HepG2 (cell line): ENCODE data around the gene XXYLT1. TPM values are rescaled to one million over a fixed set of nuclear protein-coding genes. Genes with fewer than 3 reads are reported as not detected.
A peak's percentile ranks its signal among the peaks of the same experiment; 100 is the strongest.

Experiments used
- FOXA3 ChIP-seq: IDR thresholded peaks from 2 replicates; pipeline ENCODE4 v1.6.1; 2016; ENCODE audit warnings: missing genetic modification reagents, missing compliant biosample characterization
- HOXD1 ChIP-seq: sonication (generic); formaldehyde crosslinking; IDR thresholded peaks from 2 replicates; pipeline ENCODE4 v1.5.0; 2020; ENCODE audit warnings: missing genetic modification reagents
- KLF15 ChIP-seq: sonication (generic); formaldehyde crosslinking; IDR thresholded peaks from 2 replicates; pipeline ENCODE4 v1.8.1; 2023; ENCODE audit warnings: borderline replicate concordance, mild to moderate bottlenecking, inconsistent platforms, missing genetic modification reagents, mixed read lengths
- MIER3 ChIP-seq: IDR thresholded peaks from 2 replicates; pipeline ENCODE4 v1.6.1; 2016; ENCODE audit warnings: missing compliant biosample characterization, borderline replicate concordance
- NBN ChIP-seq: fragments of 450-650 bp; conservative IDR thresholded peaks from 2 replicates; pipeline ENCODE4 v1.6.1; 2017
- RXRA ChIP-seq: sonication (generic); formaldehyde crosslinking; IDR thresholded peaks from 2 replicates; pipeline ENCODE4 v1.5.1; 2020; ENCODE audit warnings: missing genetic modification reagents
- ZNF205 ChIP-seq: IDR thresholded peaks from 2 replicates; pipeline ENCODE4 v1.6.1; 2018; ENCODE audit warnings: missing biosample characterization, missing genetic modification reagents
- ZNF282 ChIP-seq: fragments of 450-650 bp; IDR thresholded peaks from 2 replicates; pipeline ENCODE4 v1.6.1; 2018; ENCODE audit not compliant: partially characterized antibody
- ZNF720 ChIP-seq: sonication (generic); formaldehyde crosslinking; IDR thresholded peaks from 2 replicates; pipeline ENCODE4 v1.4.0; 2020; ENCODE audit warnings: missing genetic modification reagents
- ZNF792 ChIP-seq: IDR thresholded peaks from 2 replicates; pipeline ENCODE4 v1.6.1; 2016
- ZSCAN25 ChIP-seq: sonication (generic); formaldehyde crosslinking; IDR thresholded peaks from 2 replicates; pipeline ENCODE4 v1.8.0; 2022; ENCODE audit warnings: mild to moderate bottlenecking, missing genetic modification reagents
- polyA plus RNA-seq, 8 experiments: library from polyadenylated mRNA; depleted of rRNA in 3 of 8; stranded (reverse) in 7 of 8; unstranded in 1 of 8; fragments of >200 nt; fragmentation: Illumina TruSeq in 4 of 8; extraction: Trizol in 4 of 8; gene quantifications; 2 replicates each; pipeline versions ENCODE4 v1.2.1 to v1.2.3, GENCODE V29; 2011 to 2016; ENCODE audit warnings: low read depth in 4 of 8, missing spikeins in 1 of 8, mixed read lengths in 1 of 8; ENCODE audit not compliant: insufficient read depth in 1 of 8
- total RNA-seq, 5 experiments: library from RNA; depleted of rRNA; stranded (reverse); fragments of >200 nt; fragmentation: Illumina TruSeq; extraction: Trizol; gene quantifications; 2 replicates each; pipeline ENCODE4 v1.2.3, GENCODE V29; 2016; ENCODE audit warnings: low read depth in 1 of 5
- TF ChIP-seq, protein P1 (sequence below): IDR thresholded peaks from 2 replicates; pipeline ENCODE4 v1.4.0; 2020; ENCODE audit warnings: mild to moderate bottlenecking, missing genetic modification reagents
- TF ChIP-seq, protein P2 (sequence below): sonication (generic); formaldehyde crosslinking; IDR thresholded peaks from 2 replicates; pipeline ENCODE4 v1.5.1; 2020; ENCODE audit warnings: missing genetic modification reagents, mild to moderate bottlenecking, borderline replicate concordance
- TF ChIP-seq, protein P3 (sequence below): IDR thresholded peaks from 2 replicates; pipeline ENCODE4 v1.6.1; 2018; ENCODE audit warnings: missing genetic modification reagents, mild to moderate bottlenecking, missing compliant biosample characterization
- TF ChIP-seq, protein P4 (sequence below): conservative IDR thresholded peaks from 2 replicates; pipeline ENCODE4 v1.6.1; 2018; ENCODE audit warnings: missing genetic modification reagents
- TF ChIP-seq, protein P5 (sequence below): sonication (generic); formaldehyde crosslinking; IDR thresholded peaks from 2 replicates; pipeline ENCODE4 v1.4.0; 2020; ENCODE audit warnings: mild to moderate bottlenecking, missing genetic modification reagents
- TF ChIP-seq, protein P6 (sequence below): sonication (generic); formaldehyde crosslinking; IDR thresholded peaks from 2 replicates; pipeline ENCODE4 v1.8.0; 2022; ENCODE audit warnings: mild to moderate bottlenecking, missing genetic modification reagents; ENCODE audit not compliant: insufficient replicate concordance

The XXYLT1 gene
- total and polyA plus RNA-seq, 2 of the 13 experiments (the other 11 are each of a cell fraction or from before 2014, with no cell fraction given), result 17.7 to 19.0 TPM

DNA sequence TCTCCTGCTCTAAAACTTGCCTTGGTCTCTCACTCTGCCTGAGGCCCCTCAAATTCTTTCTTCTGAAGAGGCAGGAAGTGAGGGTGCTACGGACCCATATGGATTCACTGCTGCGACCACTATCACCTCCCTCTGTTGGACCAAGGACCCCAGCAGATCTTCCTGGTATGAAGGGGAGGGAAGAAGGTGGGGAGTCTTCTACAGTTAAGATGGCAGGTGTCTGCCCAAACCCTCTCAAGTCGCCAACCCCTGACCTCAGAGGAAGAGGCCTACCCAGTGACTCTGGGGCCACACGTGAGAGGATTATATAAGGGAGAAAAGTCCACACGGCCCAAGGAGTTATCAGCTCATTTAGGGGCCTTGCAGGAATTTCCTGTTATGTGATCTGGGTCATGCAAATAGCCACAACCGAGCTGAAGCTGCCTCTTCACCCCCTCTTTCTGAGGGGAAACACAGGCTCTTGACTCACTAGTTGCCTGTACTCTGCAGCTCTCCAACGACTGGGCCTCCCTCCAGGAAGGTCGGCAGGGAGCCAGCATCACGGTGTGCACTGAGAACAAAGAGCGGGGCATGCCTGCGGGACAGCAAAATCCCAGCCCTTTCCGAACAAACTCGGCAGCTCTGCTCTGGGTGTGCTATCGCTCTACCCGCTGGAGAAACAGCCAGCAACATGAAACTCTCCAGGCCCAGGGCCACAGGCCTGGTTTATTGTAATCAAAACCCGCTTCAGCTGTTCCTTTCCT is 116.0 kb downstream of the XXYLT1 start (continued):
- TF ChIP-seq, protein P1, sequence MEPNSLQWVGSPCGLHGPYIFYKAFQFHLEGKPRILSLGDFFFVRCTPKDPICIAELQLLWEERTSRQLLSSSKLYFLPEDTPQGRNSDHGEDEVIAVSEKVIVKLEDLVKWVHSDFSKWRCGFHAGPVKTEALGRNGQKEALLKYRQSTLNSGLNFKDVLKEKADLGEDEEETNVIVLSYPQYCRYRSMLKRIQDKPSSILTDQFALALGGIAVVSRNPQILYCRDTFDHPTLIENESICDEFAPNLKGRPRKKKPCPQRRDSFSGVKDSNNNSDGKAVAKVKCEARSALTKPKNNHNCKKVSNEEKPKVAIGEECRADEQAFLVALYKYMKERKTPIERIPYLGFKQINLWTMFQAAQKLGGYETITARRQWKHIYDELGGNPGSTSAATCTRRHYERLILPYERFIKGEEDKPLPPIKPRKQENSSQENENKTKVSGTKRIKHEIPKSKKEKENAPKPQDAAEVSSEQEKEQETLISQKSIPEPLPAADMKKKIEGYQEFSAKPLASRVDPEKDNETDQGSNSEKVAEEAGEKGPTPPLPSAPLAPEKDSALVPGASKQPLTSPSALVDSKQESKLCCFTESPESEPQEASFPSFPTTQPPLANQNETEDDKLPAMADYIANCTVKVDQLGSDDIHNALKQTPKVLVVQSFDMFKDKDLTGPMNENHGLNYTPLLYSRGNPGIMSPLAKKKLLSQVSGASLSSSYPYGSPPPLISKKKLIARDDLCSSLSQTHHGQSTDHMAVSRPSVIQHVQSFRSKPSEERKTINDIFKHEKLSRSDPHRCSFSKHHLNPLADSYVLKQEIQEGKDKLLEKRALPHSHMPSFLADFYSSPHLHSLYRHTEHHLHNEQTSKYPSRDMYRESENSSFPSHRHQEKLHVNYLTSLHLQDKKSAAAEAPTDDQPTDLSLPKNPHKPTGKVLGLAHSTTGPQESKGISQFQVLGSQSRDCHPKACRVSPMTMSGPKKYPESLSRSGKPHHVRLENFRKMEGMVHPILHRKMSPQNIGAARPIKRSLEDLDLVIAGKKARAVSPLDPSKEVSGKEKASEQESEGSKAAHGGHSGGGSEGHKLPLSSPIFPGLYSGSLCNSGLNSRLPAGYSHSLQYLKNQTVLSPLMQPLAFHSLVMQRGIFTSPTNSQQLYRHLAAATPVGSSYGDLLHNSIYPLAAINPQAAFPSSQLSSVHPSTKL (CRISPR knock-in tag), result peak; percentile 83
- TF ChIP-seq, protein P2, sequence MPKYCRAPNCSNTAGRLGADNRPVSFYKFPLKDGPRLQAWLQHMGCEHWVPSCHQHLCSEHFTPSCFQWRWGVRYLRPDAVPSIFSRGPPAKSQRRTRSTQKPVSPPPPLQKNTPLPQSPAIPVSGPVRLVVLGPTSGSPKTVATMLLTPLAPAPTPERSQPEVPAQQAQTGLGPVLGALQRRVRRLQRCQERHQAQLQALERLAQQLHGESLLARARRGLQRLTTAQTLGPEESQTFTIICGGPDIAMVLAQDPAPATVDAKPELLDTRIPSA, result no peak
- TF ChIP-seq, protein P3, sequence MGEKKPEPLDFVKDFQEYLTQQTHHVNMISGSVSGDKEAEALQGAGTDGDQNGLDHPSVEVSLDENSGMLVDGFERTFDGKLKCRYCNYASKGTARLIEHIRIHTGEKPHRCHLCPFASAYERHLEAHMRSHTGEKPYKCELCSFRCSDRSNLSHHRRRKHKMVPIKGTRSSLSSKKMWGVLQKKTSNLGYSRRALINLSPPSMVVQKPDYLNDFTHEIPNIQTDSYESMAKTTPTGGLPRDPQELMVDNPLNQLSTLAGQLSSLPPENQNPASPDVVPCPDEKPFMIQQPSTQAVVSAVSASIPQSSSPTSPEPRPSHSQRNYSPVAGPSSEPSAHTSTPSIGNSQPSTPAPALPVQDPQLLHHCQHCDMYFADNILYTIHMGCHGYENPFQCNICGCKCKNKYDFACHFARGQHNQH (CRISPR knock-in tag), result peak; percentile 91
- TF ChIP-seq NBN (no peak), KLF15 (CRISPR knock-in tag) (no peak), FOXA3 (peak; percentile 64), ZNF792 (CRISPR knock-in tag) (no peak; the same call in 1 of the 2 replicates), MIER3 (CRISPR knock-in tag) (peak; percentile 48; the same call in 1 of the 2 replicates), ZNF720 (CRISPR knock-in tag) (no peak), ZSCAN25 (CRISPR knock-in tag) (0 out of 2 replicates have a peak, but pooled peaks have one; percentile 45), HOXD1 (CRISPR knock-in tag) (peak; percentile 93), RXRA (CRISPR knock-in tag) (peak; percentile 83; the same call in 1 of the 2 replicates), ZNF205 (peak; percentile 41; the same call in 1 of the 2 replicates), ZNF282 (no peak)
- TF ChIP-seq, protein P4, sequence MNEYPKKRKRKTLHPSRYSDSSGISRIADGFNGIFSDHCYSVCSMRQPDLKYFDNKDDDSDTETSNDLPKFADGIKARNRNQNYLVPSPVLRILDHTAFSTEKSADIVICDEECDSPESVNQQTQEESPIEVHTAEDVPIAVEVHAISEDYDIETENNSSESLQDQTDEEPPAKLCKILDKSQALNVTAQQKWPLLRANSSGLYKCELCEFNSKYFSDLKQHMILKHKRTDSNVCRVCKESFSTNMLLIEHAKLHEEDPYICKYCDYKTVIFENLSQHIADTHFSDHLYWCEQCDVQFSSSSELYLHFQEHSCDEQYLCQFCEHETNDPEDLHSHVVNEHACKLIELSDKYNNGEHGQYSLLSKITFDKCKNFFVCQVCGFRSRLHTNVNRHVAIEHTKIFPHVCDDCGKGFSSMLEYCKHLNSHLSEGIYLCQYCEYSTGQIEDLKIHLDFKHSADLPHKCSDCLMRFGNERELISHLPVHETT (CRISPR knock-in tag), result no peak
- TF ChIP-seq, protein P5, sequence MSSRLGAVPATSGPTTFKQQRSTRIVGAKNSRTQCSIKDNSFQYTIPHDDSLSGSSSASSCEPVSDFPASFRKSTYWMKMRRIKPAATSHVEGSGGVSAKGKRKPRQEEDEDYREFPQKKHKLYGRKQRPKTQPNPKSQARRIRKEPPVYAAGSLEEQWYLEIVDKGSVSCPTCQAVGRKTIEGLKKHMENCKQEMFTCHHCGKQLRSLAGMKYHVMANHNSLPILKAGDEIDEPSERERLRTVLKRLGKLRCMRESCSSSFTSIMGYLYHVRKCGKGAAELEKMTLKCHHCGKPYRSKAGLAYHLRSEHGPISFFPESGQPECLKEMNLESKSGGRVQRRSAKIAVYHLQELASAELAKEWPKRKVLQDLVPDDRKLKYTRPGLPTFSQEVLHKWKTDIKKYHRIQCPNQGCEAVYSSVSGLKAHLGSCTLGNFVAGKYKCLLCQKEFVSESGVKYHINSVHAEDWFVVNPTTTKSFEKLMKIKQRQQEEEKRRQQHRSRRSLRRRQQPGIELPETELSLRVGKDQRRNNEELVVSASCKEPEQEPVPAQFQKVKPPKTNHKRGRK (CRISPR knock-in tag), result 0 out of 2 replicates have a peak, but pooled peaks have one; percentile 18
- TF ChIP-seq, protein P6, sequence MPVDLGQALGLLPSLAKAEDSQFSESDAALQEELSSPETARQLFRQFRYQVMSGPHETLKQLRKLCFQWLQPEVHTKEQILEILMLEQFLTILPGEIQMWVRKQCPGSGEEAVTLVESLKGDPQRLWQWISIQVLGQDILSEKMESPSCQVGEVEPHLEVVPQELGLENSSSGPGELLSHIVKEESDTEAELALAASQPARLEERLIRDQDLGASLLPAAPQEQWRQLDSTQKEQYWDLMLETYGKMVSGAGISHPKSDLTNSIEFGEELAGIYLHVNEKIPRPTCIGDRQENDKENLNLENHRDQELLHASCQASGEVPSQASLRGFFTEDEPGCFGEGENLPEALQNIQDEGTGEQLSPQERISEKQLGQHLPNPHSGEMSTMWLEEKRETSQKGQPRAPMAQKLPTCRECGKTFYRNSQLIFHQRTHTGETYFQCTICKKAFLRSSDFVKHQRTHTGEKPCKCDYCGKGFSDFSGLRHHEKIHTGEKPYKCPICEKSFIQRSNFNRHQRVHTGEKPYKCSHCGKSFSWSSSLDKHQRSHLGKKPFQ, result peak; percentile 81
